ENCODE data around the gene ITPRIPL2. TPM values are rescaled to one million over a fixed set of nuclear protein-coding genes. Genes with fewer than 3 reads are reported as not detected.
A peak's percentile ranks its signal among the peaks of the same experiment; 100 is the strongest.

ITPRIPL2 gene
- total RNA-seq, 1 experiment from 2014 or later = 67.9 TPM

GRCh38 chr16:19130385-19130784 is 16.6 kb downstream of the ITPRIPL2 start (continued):
- no peak for TF ChIP-seq ZBTB33 (IDR thresholded peaks at IDR 0.05; ENCODE audit: extremely low read depth, insufficient replicate concordance, low read length)
- no peak for TF ChIP-seq ATF3 (IDR thresholded peaks at IDR 0.05)
- no peak for TF ChIP-seq TCF7L2 (IDR thresholded peaks at IDR 0.05; ENCODE audit: borderline replicate concordance, extremely low read depth, insufficient read depth, insufficient read length)
- TF ChIP-seq POLR2AphosphoS5 (IDR thresholded peaks at IDR 0.05; ENCODE audit: low read depth, low read length) = no peak
- no peak for TF ChIP-seq POLR2A (IDR thresholded peaks at IDR 0.05; ENCODE audit: borderline replicate concordance, extremely low read depth, insufficient read depth, insufficient read length)
- TF ChIP-seq EZH2phosphoT487 (IDR thresholded peaks at IDR 0.05; ENCODE audit: borderline replicate concordance) = no peak
- TF ChIP-seq ELF1 (IDR thresholded peaks at IDR 0.05; ENCODE audit: borderline replicate concordance, low read depth) = no peak
- no peak for TF ChIP-seq SRF (IDR thresholded peaks at IDR 0.05; ENCODE audit: low read depth)
- TF ChIP-seq RAD21 (IDR thresholded peaks at IDR 0.05; ENCODE audit: low read depth) = no peak

- ChIA-PET POLR2A (interaction anchor here (1.0 to 1.6 kb wide), 5 partner anchors 9 to 36 kb away, joined by 3 to 6 read pairs (median 4); no protein-coding TSS in a partner anchor), CTCF (interaction anchor here (1.8 kb wide), 1 partner anchor 17 kb away, joined by 5 read pairs; the partner anchor contains the start of gene ITPRIPL2), RAD21 (ENCODE audit: low non-redundant PET in 1 of 2, low total read pairs in 2 of 2, uncharacterized antibody in 2 of 2, unreplicated experiment in 2 of 2) (no interaction called here)
- Histone ChIP-seq H3K27me3 (ENCODE audit: insufficient read depth, low read length) (no peaks in the 10 kb centered on the region), H3K27ac (ENCODE audit: low read depth, low read length) (peak overlapping the region; percentile 80), H4K20me1 (ENCODE audit: insufficient read depth) (no peaks in the 10 kb centered on the region), H3K79me2 (ENCODE audit: insufficient read depth, low read length) (no peaks in the 10 kb centered on the region), H3K4me2 (ENCODE audit: low read length) (peak overlapping the region; percentile 78), H3K36me3 (ENCODE audit: control insufficient read depth in 1 of 2, insufficient read depth in 2 of 2, low read length in 2 of 2) (no peaks in the 10 kb centered on the region), H2AFZ (ENCODE audit: low read depth, low read length, poor library complexity, severe bottlenecking) (peak overlapping the region; percentile 77), H3K9me2 (ENCODE audit: insufficient read depth) (no peaks in the 10 kb centered on the region), H3K4me3 (replicated peaks in 1 of 2; ENCODE audit: low read depth in 1 of 2, low read length in 2 of 2) (peak overlapping the region in 1 of 2 experiments; percentile 40; a peak in 2 of 4 replicates), H3K9me3 (ENCODE audit: control insufficient read depth in 1 of 2, insufficient read depth in 1 of 2, low read depth in 1 of 2, low read length in 2 of 2) (peaks cover 0 to 5% of the 10 kb centered on the region in 2 experiments; a peak in 1 of 4 replicates), H3K4me1 (ENCODE audit: control insufficient read depth in 1 of 2, insufficient read depth in 2 of 2, low read length in 2 of 2) (peaks cover 51 to 61% of the 10 kb centered on the region in 2 experiments), H3K9ac (ENCODE audit: low read length) (peak overlapping the region; percentile 44)
- intact Hi-C loops (cut with micrococcal nuclease) = no loop called here
- BruUV-seq (replicated peaks) = no TSS peak
- peak; percentile 77 for TF ChIP-seq FOSL1 (IDR thresholded peaks at IDR 0.05; ENCODE audit: low read depth)
- TF ChIP-seq ZBTB33 (IDR thresholded peaks at IDR 0.05; ENCODE audit: extremely low read depth, insufficient replicate concordance, low read length) = no peak
- TF ChIP-seq CBX3 (IDR thresholded peaks at IDR 0.05; ENCODE audit: low read depth) = peak; percentile 78; the same call in 1 of the 2 replicates
- TF ChIP-seq POLR2AphosphoS5 (IDR thresholded peaks at IDR 0.05; ENCODE audit: low read depth, low read length) = peak; percentile 59
- no peak for TF ChIP-seq EZH2phosphoT487 (IDR thresholded peaks at IDR 0.05; ENCODE audit: borderline replicate concordance)
- peak; percentile 57 for TF ChIP-seq TCF7L2 (IDR thresholded peaks at IDR 0.05; ENCODE audit: borderline replicate concordance, extremely low read depth, insufficient read depth, insufficient read length)
- TF ChIP-seq SP1 (IDR thresholded peaks at IDR 0.05; ENCODE audit: low read depth) = peak; percentile 80
- no peak for TF ChIP-seq ATF3 (IDR thresholded peaks at IDR 0.05)
- peak; percentile 75 for TF ChIP-seq EGR1 (IDR thresholded peaks at IDR 0.05; ENCODE audit: low read depth)
- TF ChIP-seq JUND (IDR thresholded peaks at IDR 0.05) = peak; percentile 84
- peak; percentile 73 for TF ChIP-seq MAX (IDR thresholded peaks at IDR 0.05)
- DNase-seq (ENCODE audit: low read depth, low spot score) = no peak
- ATAC-seq = peak; percentile 73
Measured at GRCh38 chr16:19130852-19131824, 17.4 kb downstream of the ITPRIPL2 start.

Measured in HCT116 (cell line).